K562 (cell line): Measurements from ENCODE around the gene FOS. TPM values are rescaled to one million over a fixed set of nuclear protein-coding genes. Genes with fewer than 3 reads are reported as not detected.
A peak's percentile ranks its signal among the peaks of the same experiment; 100 is the strongest.

ENCODE experiments used
- CBX1 ChIP-seq: sonication (generic); IDR thresholded peaks from 2 replicates; pipeline ENCODE4 v1.6.1; 2016; ENCODE audit warnings: antibody characterized with exemption, low read depth, mild to moderate bottlenecking
- ESRRB ChIP-seq: fragments of 250-450 bp; sonication (Bioruptor Pico); IDR thresholded peaks from 2 replicates; pipeline ENCODE4 v1.5.0; 2020; ENCODE audit warnings: mild to moderate bottlenecking, moderate library complexity, borderline replicate concordance
- FOXK1 ChIP-seq: sonication (generic); formaldehyde crosslinking; IDR thresholded peaks from 2 replicates; pipeline ENCODE4 v1.8.0; 2022; ENCODE audit warnings: missing genetic modification reagents, mild to moderate bottlenecking, borderline replicate concordance
- FOXM1 ChIP-seq, 2 experiments: fragments of 450-650 bp in 1 of 2; sonication (generic) in 1 of 2; formaldehyde crosslinking in 1 of 2; IDR thresholded peaks; 2 replicates each; pipeline versions ENCODE4 v1.6.1 to v1.9.0; 2017 to 2022; ENCODE audit warnings: low read depth in 2 of 2, mild to moderate bottlenecking in 2 of 2, missing genetic modification reagents in 1 of 2, moderate library complexity in 1 of 2
- GABPB2 ChIP-seq: fragments of 250-450 bp; sonication (Bioruptor Pico); conservative IDR thresholded peaks from 2 replicates; pipeline ENCODE4 v1.5.1; 2021; ENCODE audit warnings: mild to moderate bottlenecking
- HCFC1 ChIP-seq: IDR thresholded peaks from 2 replicates; pipeline ENCODE4 v1.6.1; 2012; ENCODE audit warnings: low read depth, low read length, improper control_type of control experiment
- JUNB ChIP-seq: fragments of 450-650 bp; formaldehyde crosslinking; conservative IDR thresholded peaks from 2 replicates; pipeline ENCODE4 v1.4.0; 2020; ENCODE audit warnings: mild to moderate bottlenecking
- KDM2B ChIP-seq: fragments of 250-450 bp; sonication (Bioruptor Pico); IDR thresholded peaks from 2 replicates; pipeline ENCODE4 v1.8.0; 2021; ENCODE audit warnings: mild to moderate bottlenecking, moderate library complexity
- MCM7 ChIP-seq, 2 experiments: fragments of 450-650 bp; IDR thresholded peaks; 2 replicates each; pipeline ENCODE4 v1.6.1; 2016 to 2018
- NR1H2 ChIP-seq: sonication (generic); formaldehyde crosslinking; IDR thresholded peaks from 2 replicates; pipeline ENCODE4 v1.4.0; 2020; ENCODE audit warnings: mild to moderate bottlenecking, missing genetic modification reagents
- POLR2AphosphoS2 ChIP-seq: IDR thresholded peaks from 2 replicates; pipeline ENCODE4 v1.6.1; 2012; ENCODE audit warnings: low read length, improper control_type of control experiment
- POLR3G ChIP-seq: IDR thresholded peaks from 2 replicates; pipeline ENCODE4 v1.6.1; 2011; ENCODE audit not compliant: insufficient read length, insufficient replicate concordance; ENCODE audit errors: extremely low read depth
- YY1 ChIP-seq, 3 experiments: IDR thresholded peaks; 2 replicates each; pipeline ENCODE4 v1.6.1; 2011; ENCODE audit warnings: low read length in 2 of 3, mild to moderate bottlenecking in 2 of 3, moderate library complexity in 2 of 3, borderline replicate concordance in 1 of 3, control low read depth in 1 of 3, low read depth in 1 of 3; ENCODE audit not compliant: insufficient read depth in 3 of 3, insufficient replicate concordance in 2 of 3, control insufficient read depth in 1 of 3, insufficient read length in 1 of 3; ENCODE audit errors: extremely low read depth in 1 of 3
- polyA plus RNA-seq, 8 experiments: library from polyadenylated mRNA; depleted of rRNA in 4 of 8; stranded (reverse) in 5 of 8; unstranded in 3 of 8; fragments of >200 nt; fragmentation: Nextera tagmentation in 2 of 8; fragmentation: Illumina TruSeq in 1 of 8; extraction: Ambion mirVana in 2 of 8; extraction: Trizol in 1 of 8; gene quantifications; 2 replicates each; pipeline versions ENCODE4 v1.2.1 to v1.2.3, GENCODE V29; 2011 to 2014; ENCODE audit warnings: inconsistent platforms in 1 of 8, missing spikeins in 1 of 8
- total RNA-seq, 7 experiments: library from RNA; depleted of rRNA in 6 of 7; stranded (reverse); fragments of >200 nt in 6 of 7; fragmentation: Illumina TruSeq in 2 of 7; extraction: Trizol in 2 of 7; gene quantifications; 2 replicates each; pipeline versions ENCODE4 v1.2.1 to v1.2.3, GENCODE V29; 2011 to 2021; ENCODE audit warnings: low replicate concordance in 1 of 7
- TF ChIP-seq, protein P1 (sequence below), 2 experiments: fragments of 450-650 bp; IDR thresholded peaks; 2 replicates each; pipeline ENCODE4 v1.6.1; 2016; ENCODE audit warnings: mild to moderate bottlenecking in 2 of 2, borderline replicate concordance in 1 of 2, low read depth in 1 of 2, moderate library complexity in 1 of 2
- TF ChIP-seq, protein P2 (sequence below): fragments of 200-800 bp; sonication (Bioruptor generic); IDR thresholded peaks from 2 replicates; pipeline ENCODE4 v1.6.1; 2017; ENCODE audit warnings: missing genetic modification characterization, missing compliant biosample characterization
- TF ChIP-seq, protein P3 (sequence below): fragments of 250-450 bp; sonication (Bioruptor Pico); IDR thresholded peaks from 2 replicates; pipeline ENCODE4 v1.6.1; 2021; ENCODE audit warnings: mild to moderate bottlenecking

Gene FOS
- total and polyA plus RNA-seq, 9 of the 15 experiments (the other 6 are each of a cell fraction or from before 2014, with no cell fraction given): 0.54 to 13.8 (median 8.9) TPM

DNA sequence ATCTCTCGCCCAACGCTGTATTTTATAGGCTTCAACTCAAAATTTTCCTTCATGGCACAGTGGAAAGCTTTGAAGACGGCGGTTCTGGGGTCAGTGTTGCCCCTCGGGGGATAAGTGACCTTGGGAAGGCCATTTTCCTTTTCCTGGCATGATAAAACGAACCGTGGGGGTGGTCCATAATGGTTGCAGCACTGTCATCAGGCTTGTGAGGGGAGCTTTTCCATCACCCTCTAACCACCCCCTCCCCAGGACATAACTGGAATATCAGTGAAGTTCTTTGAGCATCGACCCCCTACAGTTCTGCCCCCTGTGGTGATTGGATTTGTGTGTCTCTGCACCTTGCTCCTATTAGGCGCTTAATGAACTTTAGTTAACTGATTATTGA, 16.0 kb downstream of the FOS start (continued):
- TF ChIP-seq, protein P1, sequence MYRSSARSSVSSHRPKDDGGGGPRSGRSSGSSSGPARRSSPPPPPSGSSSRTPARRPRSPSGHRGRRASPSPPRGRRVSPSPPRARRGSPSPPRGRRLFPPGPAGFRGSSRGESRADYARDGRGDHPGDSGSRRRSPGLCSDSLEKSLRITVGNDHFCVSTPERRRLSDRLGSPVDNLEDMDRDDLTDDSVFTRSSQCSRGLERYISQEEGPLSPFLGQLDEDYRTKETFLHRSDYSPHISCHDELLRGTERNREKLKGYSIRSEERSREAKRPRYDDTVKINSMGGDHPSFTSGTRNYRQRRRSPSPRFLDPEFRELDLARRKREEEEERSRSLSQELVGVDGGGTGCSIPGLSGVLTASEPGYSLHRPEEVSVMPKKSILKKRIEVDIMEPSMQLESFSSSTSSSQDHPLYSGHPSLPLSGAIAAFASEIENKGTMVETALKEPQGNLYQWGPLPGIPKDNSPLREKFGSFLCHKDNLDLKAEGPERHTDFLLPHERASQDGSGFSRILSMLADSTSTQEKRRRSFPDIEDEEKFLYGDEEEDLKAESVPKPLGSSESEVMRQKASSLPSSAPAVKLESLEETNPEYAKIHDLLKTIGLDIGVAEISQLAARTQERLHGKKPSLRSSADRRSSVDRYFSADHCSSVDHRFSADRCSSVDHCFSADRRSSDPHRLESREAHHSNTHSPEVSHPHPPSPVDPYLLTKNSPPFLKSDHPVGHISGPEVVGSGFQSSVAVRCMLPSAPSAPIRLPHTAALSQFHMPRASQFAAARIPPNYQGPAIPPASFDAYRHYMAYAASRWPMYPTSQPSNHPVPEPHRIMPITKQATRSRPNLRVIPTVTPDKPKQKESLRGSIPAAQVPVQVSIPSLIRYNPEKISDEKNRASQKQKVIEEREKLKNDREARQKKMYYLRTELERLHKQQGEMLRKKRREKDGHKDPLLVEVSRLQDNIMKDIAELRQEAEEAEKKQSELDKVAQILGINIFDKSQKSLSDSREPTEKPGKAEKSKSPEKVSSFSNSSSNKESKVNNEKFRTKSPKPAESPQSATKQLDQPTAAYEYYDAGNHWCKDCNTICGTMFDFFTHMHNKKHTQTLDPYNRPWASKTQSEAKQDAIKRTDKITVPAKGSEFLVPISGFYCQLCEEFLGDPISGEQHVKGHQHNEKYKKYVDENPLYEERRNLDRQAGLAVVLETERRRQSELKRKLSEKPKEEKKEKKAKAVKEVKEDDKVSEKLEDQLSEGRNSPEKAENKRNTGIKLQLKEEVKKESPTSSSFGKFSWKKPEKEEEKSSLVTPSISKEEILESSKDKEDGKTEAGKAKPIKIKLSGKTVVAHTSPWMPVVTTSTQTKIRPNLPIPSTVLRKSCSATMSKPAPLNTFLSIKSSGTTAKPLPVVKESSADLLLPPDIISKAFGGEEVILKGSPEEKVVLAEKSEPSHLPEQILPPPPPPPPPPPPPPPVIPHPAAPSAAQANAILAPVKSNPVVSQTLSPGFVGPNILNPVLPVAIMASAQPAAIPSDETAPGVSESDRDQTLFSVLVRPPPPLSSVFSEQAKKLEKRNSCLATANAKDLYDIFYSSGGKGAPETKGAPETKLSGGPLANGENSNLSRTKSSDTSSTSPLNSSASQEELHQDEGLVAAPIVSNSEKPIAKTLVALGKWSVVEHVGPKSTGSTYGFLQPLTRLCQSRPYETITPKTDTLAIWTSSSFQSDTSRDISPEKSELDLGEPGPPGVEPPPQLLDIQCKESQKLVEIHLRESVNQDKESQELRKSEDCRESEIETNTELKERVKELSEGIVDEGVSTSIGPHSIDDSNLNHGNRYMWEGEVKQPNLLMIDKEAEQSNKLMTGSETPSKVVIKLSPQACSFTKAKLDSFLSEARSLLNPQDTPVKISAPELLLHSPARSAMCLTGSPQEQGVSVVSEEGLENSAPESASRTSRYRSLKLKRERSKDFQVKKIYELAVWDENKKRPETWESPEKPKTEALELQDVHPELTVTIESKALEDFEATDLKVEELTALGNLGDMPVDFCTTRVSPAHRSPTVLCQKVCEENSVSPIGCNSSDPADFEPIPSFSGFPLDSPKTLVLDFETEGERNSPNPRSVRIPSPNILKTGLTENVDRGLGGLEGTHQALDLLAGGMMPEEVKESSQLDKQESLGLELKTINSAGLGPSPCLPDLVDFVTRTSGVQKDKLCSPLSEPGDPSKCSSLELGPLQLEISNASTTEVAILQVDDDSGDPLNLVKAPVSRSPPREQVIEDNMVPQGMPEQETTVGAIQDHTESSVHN (IDR thresholded peaks at IDR 0.05; ENCODE audit: borderline replicate concordance in 1 of 2, low read depth in 1 of 2): no peak
- TF ChIP-seq FOXM1 (IDR thresholded peaks at IDR 0.05; ENCODE audit: low read depth) (no peak), FOXM1 (CRISPR knock-in tag; IDR thresholded peaks at IDR 0.05; ENCODE audit: low read depth) (no peak), ESRRB (no peak), POLR2AphosphoS2 (no peak), FOXK1 (CRISPR knock-in tag) (0 out of 2 replicates have a peak, but pooled peaks have one; percentile 23), POLR3G (no peak), KDM2B (CRISPR knock-in tag) (no peak), NR1H2 (CRISPR knock-in tag) (no peak), GABPB2 (CRISPR knock-in tag) (no peak), YY1 (IDR thresholded peaks at IDR 0.05; ENCODE audit: borderline replicate concordance in 1 of 3, control insufficient read depth in 1 of 3, extremely low read depth in 1 of 3, insufficient read depth in 3 of 3, insufficient read length in 1 of 3, insufficient replicate concordance in 2 of 3, low read depth in 1 of 3, low read length in 2 of 3) (peak in 1 of 3 experiments; percentile 31), JUNB (CRISPR knock-in tag) (no peak), MCM7 (IDR thresholded peaks at IDR 0.05) (no peak), HCFC1 (no peak), CBX1 (no peak)
- TF ChIP-seq, protein P2, sequence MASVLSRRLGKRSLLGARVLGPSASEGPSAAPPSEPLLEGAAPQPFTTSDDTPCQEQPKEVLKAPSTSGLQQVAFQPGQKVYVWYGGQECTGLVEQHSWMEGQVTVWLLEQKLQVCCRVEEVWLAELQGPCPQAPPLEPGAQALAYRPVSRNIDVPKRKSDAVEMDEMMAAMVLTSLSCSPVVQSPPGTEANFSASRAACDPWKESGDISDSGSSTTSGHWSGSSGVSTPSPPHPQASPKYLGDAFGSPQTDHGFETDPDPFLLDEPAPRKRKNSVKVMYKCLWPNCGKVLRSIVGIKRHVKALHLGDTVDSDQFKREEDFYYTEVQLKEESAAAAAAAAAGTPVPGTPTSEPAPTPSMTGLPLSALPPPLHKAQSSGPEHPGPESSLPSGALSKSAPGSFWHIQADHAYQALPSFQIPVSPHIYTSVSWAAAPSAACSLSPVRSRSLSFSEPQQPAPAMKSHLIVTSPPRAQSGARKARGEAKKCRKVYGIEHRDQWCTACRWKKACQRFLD (CRISPR knock-in tag): no peak
- TF ChIP-seq, protein P3, sequence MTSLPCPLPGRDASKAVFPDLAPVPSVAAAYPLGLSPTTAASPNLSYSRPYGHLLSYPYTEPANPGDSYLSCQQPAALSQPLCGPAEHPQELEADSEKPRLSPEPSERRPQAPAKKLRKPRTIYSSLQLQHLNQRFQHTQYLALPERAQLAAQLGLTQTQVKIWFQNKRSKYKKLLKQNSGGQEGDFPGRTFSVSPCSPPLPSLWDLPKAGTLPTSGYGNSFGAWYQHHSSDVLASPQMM (CRISPR knock-in tag): no peak
